ENCODE data around the gene BFAR.
"Not testable (repeated sequence)": the region's sequence is repeated elsewhere in the genome, so short reads cannot be mapped to it uniquely, and the experiment has no call there.

The BFAR gene

GRCh38 chr16:14632693-14633569 is at the start of gene BFAR:
Gene BFAR, plus strand, starts transcription at chr16:14632951. Its CDS starts 11,396 bp downstream, at chr16:14644347.
- DNase-seq, result peak; percentile 80

- no peak for DNase-seq
Measured at GRCh38 chr16:14585287-14585686, 47.5 kb upstream of the BFAR start.

- DNase-seq, result no peak
Measured at GRCh38 chr16:14586637-14587305, 46.0 kb upstream of the BFAR start.

- DNase-seq, result no peak
Measured at GRCh38 chr16:14600164-14600563, 32.6 kb upstream of the BFAR start.

- no peak for DNase-seq
Measured at GRCh38 chr16:14602443-14602963, 30.2 kb upstream of the BFAR start.

- DNase-seq, result no peak
Measured at GRCh38 chr16:14606102-14606501, 26.6 kb upstream of the BFAR start.

- DNase-seq, result no peak
Measured at GRCh38 chr16:14608111-14608566, 24.6 kb upstream of the BFAR start.

- DNase-seq, result no peak
Measured at GRCh38 chr16:14608604-14609003, 24.1 kb upstream of the BFAR start.

GRCh38 chr16:14609716-14610115 is 23.0 kb upstream of the BFAR start:
- no peak for DNase-seq

- DNase-seq, result no peak
Measured at GRCh38 chr16:14611660-14612059, 21.1 kb upstream of the BFAR start.

- no peak for DNase-seq
Measured at GRCh38 chr16:14613991-14614390, 18.8 kb upstream of the BFAR start.

- DNase-seq, result no peak
Measured at GRCh38 chr16:14616280-14616679, 16.5 kb upstream of the BFAR start.

- DNase-seq, result no peak
Measured at GRCh38 chr16:14618566-14618965, 14.2 kb upstream of the BFAR start.

GRCh38 chr16:14627078-14627477 is 5.7 kb upstream of the BFAR start:
- DNase-seq, result no peak

GRCh38 chr16:14628806-14629611 is 3.7 kb upstream of the BFAR start:
- no peak for DNase-seq

- no peak for DNase-seq
Measured at GRCh38 chr16:14629612-14629918, 3.2 kb upstream of the BFAR start.

- DNase-seq, result peak; percentile 78
Measured at GRCh38 chr16:14629919-14630619, 2.7 kb upstream of the BFAR start, which contains the start of gene PARN. Gene PARN, minus strand, starts transcription at chr16:14630260. Its CDS starts 135 bp downstream, at chr16:14630125.

- DNase-seq, result not testable (repeated sequence)
Measured at GRCh38 chr16:14630620-14631330, 2.0 kb upstream of the BFAR start.

GRCh38 chr16:14634389-14634725 is 1.6 kb downstream of the BFAR start:
- DNase-seq, result no peak

GRCh38 chr16:14635395-14636165 is 2.8 kb downstream of the BFAR start:
- no peak for DNase-seq
